HepG2 (cell line): ENCODE measurements around the gene NEDD4L. TPM values are rescaled to one million over a fixed set of nuclear protein-coding genes. Genes with fewer than 3 reads are reported as not detected.

Source experiments
- ADNP ChIP-seq: sonication (generic); formaldehyde crosslinking; IDR thresholded peaks from 2 replicates; pipeline ENCODE4 v1.4.0; 2020; ENCODE audit warnings: missing genetic modification reagents
- CBX5 ChIP-seq: sonication (generic); formaldehyde crosslinking; IDR thresholded peaks from 2 replicates; pipeline ENCODE4 v1.4.0; 2020; ENCODE audit warnings: missing genetic modification reagents, borderline replicate concordance
- HNF4G ChIP-seq, 2 experiments: sonication (generic) in 1 of 2; formaldehyde crosslinking in 1 of 2; IDR thresholded peaks; 2 replicates each; pipeline versions ENCODE4 v1.4.0 to v1.6.1; 2011 to 2020; ENCODE audit warnings: borderline replicate concordance in 2 of 2, low read depth in 2 of 2, mild to moderate bottlenecking in 2 of 2, low read length in 1 of 2, missing genetic modification reagents in 1 of 2, moderate library complexity in 1 of 2
- HOXA3 ChIP-seq: sonication (generic); formaldehyde crosslinking; IDR thresholded peaks from 2 replicates; pipeline ENCODE4 v1.5.0; 2020; ENCODE audit warnings: missing genetic modification reagents
- HOXD1 ChIP-seq: sonication (generic); formaldehyde crosslinking; IDR thresholded peaks from 2 replicates; pipeline ENCODE4 v1.5.0; 2020; ENCODE audit warnings: missing genetic modification reagents
- KLF16 ChIP-seq, 2 experiments: sonication (generic) in 1 of 2; formaldehyde crosslinking in 1 of 2; IDR thresholded peaks; 2 replicates each; pipeline versions ENCODE4 v1.6.1 to v1.8.0; 2016 to 2023; ENCODE audit warnings: missing genetic modification reagents in 2 of 2, missing compliant biosample characterization in 1 of 2
- MED8 ChIP-seq: sonication (generic); formaldehyde crosslinking; IDR thresholded peaks from 2 replicates; pipeline ENCODE4 v1.8.1; 2023; ENCODE audit warnings: mild to moderate bottlenecking, missing genetic modification reagents; ENCODE audit not compliant: insufficient replicate concordance
- NR1H2 ChIP-seq: sonication (generic); formaldehyde crosslinking; IDR thresholded peaks from 2 replicates; pipeline ENCODE4 v1.8.1; 2022; ENCODE audit warnings: low read depth, missing genetic modification reagents, borderline replicate concordance
- SCMH1 ChIP-seq: sonication (generic); formaldehyde crosslinking; IDR thresholded peaks from 2 replicates; pipeline ENCODE4 v1.9.0; 2021; ENCODE audit warnings: missing genetic modification reagents, mild to moderate bottlenecking, borderline replicate concordance
- SRSF4 ChIP-seq: fragments of 200-400 bp; formaldehyde crosslinking; IDR thresholded peaks from one replicate; pipeline ENCODE4 v1.6.1; 2018; ENCODE audit warnings: mild to moderate bottlenecking, low read depth, low read length, moderate library complexity; ENCODE audit not compliant: poor library complexity, severe bottlenecking
- TCF7L2 ChIP-seq: IDR thresholded peaks from 2 replicates; pipeline ENCODE4 v1.6.1; 2011; ENCODE audit warnings: mild to moderate bottlenecking, low read depth, low read length, moderate library complexity
- TIGD3 ChIP-seq: sonication (generic); formaldehyde crosslinking; IDR thresholded peaks from 2 replicates; pipeline ENCODE4 v1.5.1; 2020; ENCODE audit warnings: mild to moderate bottlenecking, missing genetic modification reagents, borderline replicate concordance
- TP53 ChIP-seq: sonication (generic); formaldehyde crosslinking; conservative IDR thresholded peaks from 2 replicates; pipeline ENCODE4 v1.4.0; 2020; ENCODE audit warnings: missing genetic modification reagents
- ZNF101 ChIP-seq: sonication (generic); formaldehyde crosslinking; IDR thresholded peaks from 2 replicates; pipeline ENCODE4 v1.4.0; 2020; ENCODE audit warnings: mild to moderate bottlenecking, low read depth, missing genetic modification reagents, borderline replicate concordance
- ZNF124 ChIP-seq: sonication (generic); formaldehyde crosslinking; IDR thresholded peaks from 2 replicates; pipeline ENCODE4 v1.4.0; 2020; ENCODE audit warnings: missing genetic modification reagents
- ZNF235 ChIP-seq: sonication (generic); formaldehyde crosslinking; IDR thresholded peaks from 2 replicates; pipeline ENCODE4 v1.8.1; 2023; ENCODE audit warnings: mild to moderate bottlenecking, missing genetic modification reagents, borderline replicate concordance
- ZNF264 ChIP-seq: sonication (generic); formaldehyde crosslinking; IDR thresholded peaks from 2 replicates; pipeline ENCODE4 v1.4.0; 2020; ENCODE audit warnings: missing genetic modification reagents
- ZNF329 ChIP-seq: sonication (generic); formaldehyde crosslinking; IDR thresholded peaks from 2 replicates; pipeline ENCODE4 v1.9.0; 2021; ENCODE audit warnings: low read depth, mild to moderate bottlenecking, missing genetic modification reagents
- ZNF550 ChIP-seq: sonication (generic); formaldehyde crosslinking; IDR thresholded peaks from 2 replicates; pipeline ENCODE4 v1.4.0; 2020; ENCODE audit warnings: mild to moderate bottlenecking, missing genetic modification reagents, borderline replicate concordance
- ZNF737 ChIP-seq: sonication (generic); formaldehyde crosslinking; IDR thresholded peaks from 2 replicates; pipeline ENCODE4 v1.5.0; 2020; ENCODE audit warnings: missing genetic modification reagents, mild to moderate bottlenecking, borderline replicate concordance
- ZNF788 ChIP-seq: sonication (generic); formaldehyde crosslinking; IDR thresholded peaks from 2 replicates; pipeline ENCODE4 v1.5.0; 2020; ENCODE audit warnings: mild to moderate bottlenecking, missing genetic modification reagents, borderline replicate concordance
- polyA plus RNA-seq, 8 experiments: library from polyadenylated mRNA; depleted of rRNA in 3 of 8; stranded (reverse) in 7 of 8; unstranded in 1 of 8; fragments of >200 nt; fragmentation: Illumina TruSeq in 4 of 8; extraction: Trizol in 4 of 8; gene quantifications; 2 replicates each; pipeline versions ENCODE4 v1.2.1 to v1.2.3, GENCODE V29; 2011 to 2016; ENCODE audit warnings: low read depth in 4 of 8, missing spikeins in 1 of 8, mixed read lengths in 1 of 8; ENCODE audit not compliant: insufficient read depth in 1 of 8
- total RNA-seq, 5 experiments: library from RNA; depleted of rRNA; stranded (reverse); fragments of >200 nt; fragmentation: Illumina TruSeq; extraction: Trizol; gene quantifications; 2 replicates each; pipeline ENCODE4 v1.2.3, GENCODE V29; 2016; ENCODE audit warnings: low read depth in 1 of 5
- TF ChIP-seq, protein P1 (sequence below): sonication (generic); formaldehyde crosslinking; conservative IDR thresholded peaks from 2 replicates; pipeline ENCODE4 v1.4.0; 2020; ENCODE audit warnings: missing genetic modification reagents
- TF ChIP-seq, protein P2 (sequence below): sonication (generic); formaldehyde crosslinking; IDR thresholded peaks from 2 replicates; pipeline ENCODE4 v1.5.1; 2020; ENCODE audit warnings: missing genetic modification reagents, mild to moderate bottlenecking, borderline replicate concordance
- TF ChIP-seq, protein P3 (sequence below): sonication (generic); formaldehyde crosslinking; IDR thresholded peaks from 2 replicates; pipeline ENCODE4 v1.4.0; 2020; ENCODE audit warnings: missing genetic modification reagents, borderline replicate concordance

NEDD4L gene
- total and polyA plus RNA-seq, 2 of the 13 experiments (the other 11 are each of a cell fraction or from before 2014, with no cell fraction given): 168 to 390 TPM

DNA sequence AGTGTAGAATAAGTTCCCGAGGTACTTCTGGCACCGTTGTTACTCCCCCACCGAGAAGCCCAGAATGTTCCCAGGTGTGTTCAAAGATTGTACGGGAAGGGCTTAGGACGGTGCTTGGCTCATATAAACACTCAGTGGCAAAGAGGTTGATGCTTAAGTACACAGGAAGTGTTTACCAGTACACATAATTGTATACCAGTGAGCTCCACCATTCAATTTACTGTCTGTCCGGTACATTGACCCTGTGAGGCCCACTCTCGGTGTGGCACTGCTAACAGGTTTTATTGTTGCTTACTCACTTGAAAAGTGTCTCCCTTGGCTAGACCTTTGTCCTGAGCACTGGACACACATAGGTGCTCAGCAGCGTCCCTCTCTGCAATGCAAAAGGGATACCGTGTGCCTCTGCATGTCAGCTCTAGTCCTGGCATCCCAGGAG, 191.0 kb downstream of the NEDD4L start (continued):
- TF ChIP-seq ZNF737 (CRISPR knock-in tag) (no peak), ZNF329 (no peak), ZNF550 (CRISPR knock-in tag) (no peak), ZNF235 (CRISPR knock-in tag) (no peak), MED8 (CRISPR knock-in tag) (no peak), ZNF101 (CRISPR knock-in tag) (no peak), CBX5 (CRISPR knock-in tag) (no peak), TCF7L2 (no peak), HOXD1 (CRISPR knock-in tag) (no peak), HOXA3 (CRISPR knock-in tag) (no peak), ZNF264 (CRISPR knock-in tag) (no peak), NR1H2 (CRISPR knock-in tag) (no peak), ADNP (CRISPR knock-in tag) (no peak), TIGD3 (no peak), TP53 (CRISPR knock-in tag) (no peak), KLF16 (CRISPR knock-in tag; IDR thresholded peaks at IDR 0.05) (no peak), ZNF124 (CRISPR knock-in tag) (no peak), SRSF4 (no peak), HNF4G (IDR thresholded peaks at IDR 0.05; ENCODE audit: borderline replicate concordance, low read depth, low read length) (peak; percentile 33; the same call in 1 of the 2 replicates), HNF4G (CRISPR knock-in tag; IDR thresholded peaks at IDR 0.05; ENCODE audit: borderline replicate concordance, low read depth) (peak; percentile 68; the same call in 1 of the 2 replicates), SCMH1 (CRISPR knock-in tag) (no peak), ZNF788 (CRISPR knock-in tag) (no peak)
- TF ChIP-seq, protein P1, sequence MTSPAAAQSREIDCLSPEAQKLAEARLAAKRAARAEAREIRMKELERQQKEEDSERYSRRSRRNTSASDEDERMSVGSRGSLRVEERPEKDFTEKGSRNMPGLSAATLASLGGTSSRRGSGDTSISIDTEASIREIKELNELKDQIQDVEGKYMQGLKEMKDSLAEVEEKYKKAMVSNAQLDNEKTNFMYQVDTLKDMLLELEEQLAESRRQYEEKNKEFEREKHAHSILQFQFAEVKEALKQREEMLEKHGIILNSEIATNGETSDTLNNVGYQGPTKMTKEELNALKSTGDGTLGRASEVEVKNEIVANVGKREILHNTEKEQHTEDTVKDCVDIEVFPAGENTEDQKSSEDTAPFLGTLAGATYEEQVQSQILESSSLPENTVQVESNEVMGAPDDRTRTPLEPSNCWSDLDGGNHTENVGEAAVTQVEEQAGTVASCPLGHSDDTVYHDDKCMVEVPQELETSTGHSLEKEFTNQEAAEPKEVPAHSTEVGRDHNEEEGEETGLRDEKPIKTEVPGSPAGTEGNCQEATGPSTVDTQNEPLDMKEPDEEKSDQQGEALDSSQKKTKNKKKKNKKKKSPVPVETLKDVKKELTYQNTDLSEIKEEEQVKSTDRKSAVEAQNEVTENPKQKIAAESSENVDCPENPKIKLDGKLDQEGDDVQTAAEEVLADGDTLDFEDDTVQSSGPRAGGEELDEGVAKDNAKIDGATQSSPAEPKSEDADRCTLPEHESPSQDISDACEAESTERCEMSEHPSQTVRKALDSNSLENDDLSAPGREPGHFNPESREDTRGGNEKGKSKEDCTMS (CRISPR knock-in tag): no peak
- TF ChIP-seq, protein P2, sequence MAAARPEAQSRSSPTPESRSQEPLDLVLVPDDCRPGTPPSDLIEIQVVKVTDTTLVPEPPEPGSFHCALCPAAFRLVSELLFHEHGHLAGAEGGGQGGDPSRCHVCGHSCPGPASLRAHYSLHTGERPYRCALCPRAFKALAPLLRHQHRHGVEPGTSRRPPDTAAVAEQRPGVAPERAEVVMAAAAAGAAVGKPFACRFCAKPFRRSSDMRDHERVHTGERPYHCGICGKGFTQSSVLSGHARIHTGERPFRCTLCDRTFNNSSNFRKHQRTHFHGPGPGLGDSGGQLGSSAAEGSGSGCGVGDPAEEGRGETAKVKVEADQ (CRISPR knock-in tag): no peak
- TF ChIP-seq, protein P3, sequence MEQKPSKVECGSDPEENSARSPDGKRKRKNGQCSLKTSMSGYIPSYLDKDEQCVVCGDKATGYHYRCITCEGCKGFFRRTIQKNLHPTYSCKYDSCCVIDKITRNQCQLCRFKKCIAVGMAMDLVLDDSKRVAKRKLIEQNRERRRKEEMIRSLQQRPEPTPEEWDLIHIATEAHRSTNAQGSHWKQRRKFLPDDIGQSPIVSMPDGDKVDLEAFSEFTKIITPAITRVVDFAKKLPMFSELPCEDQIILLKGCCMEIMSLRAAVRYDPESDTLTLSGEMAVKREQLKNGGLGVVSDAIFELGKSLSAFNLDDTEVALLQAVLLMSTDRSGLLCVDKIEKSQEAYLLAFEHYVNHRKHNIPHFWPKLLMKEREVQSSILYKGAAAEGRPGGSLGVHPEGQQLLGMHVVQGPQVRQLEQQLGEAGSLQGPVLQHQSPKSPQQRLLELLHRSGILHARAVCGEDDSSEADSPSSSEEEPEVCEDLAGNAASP (CRISPR knock-in tag): 0 out of 2 replicates have a peak, but pooled peaks have one; percentile 23
